Testis (tissue), 2 donors: Measurements from ENCODE around the gene ZNF136.

Experiments used
- CTCF ChIP-seq, 3 experiments: fragments of 450-650 bp in 2 of 3; fragments of 200-600 bp in 1 of 3; sonication (generic) in 1 of 3; IDR thresholded peaks; one replicate each; pipeline ENCODE4 v1.5.1; 2016 to 2019; ENCODE audit warnings: antibody characterized with exemption in 3 of 3, mild to moderate bottlenecking in 2 of 3, moderate library complexity in 1 of 3
- POLR2A ChIP-seq: fragments of 450-650 bp; IDR thresholded peaks from one replicate; pipeline ENCODE4 v1.6.1; 2017; ENCODE audit warnings: antibody characterized with exemption, mild to moderate bottlenecking, moderate library complexity

GRCh38 chr19:12139885-12140544 is 22.9 kb upstream of the ZNF136 start, which contains the start of gene ZNF20:
- TF ChIP-seq CTCF (IDR thresholded peaks at IDR 0.05) = peak in 1 of 3 experiments; percentile 23
- no peak for TF ChIP-seq POLR2A
